GM23338 (cell line): ENCODE measurements around the gene MASP2. TPM values are rescaled to one million over a fixed set of nuclear protein-coding genes. Genes with fewer than 3 reads are reported as not detected.

ENCODE experiments used
- ATAC-seq: fragments of 200-7000 bp; cut with Tn5 transposase; 3 replicates; pipeline ENCODE4 v1.9.1; 2020
- DNase-seq: peaks from one replicate; pipeline ENCODE4 v3.0.0-alpha.2; 2015; ENCODE audit warnings: low spot score
- H2AFZ ChIP-seq: fragments of 200-600 bp; sonication (generic); 2 replicates; pipeline ENCODE4 v1.8.0; 2016; ENCODE audit warnings: antibody characterized with exemption, mild to moderate bottlenecking, moderate library complexity
- H3F3A ChIP-seq: fragments of 200-600 bp; sonication (generic); replicated peaks from 2 replicates; pipeline ENCODE4 v1.8.0; 2017; ENCODE audit warnings: antibody characterized with exemption, mixed run types, low read depth
- H3K27ac ChIP-seq: fragments of 200-600 bp; sonication (generic); 2 replicates; pipeline ENCODE4 v1.6.1; 2016; ENCODE audit warnings: low read depth
- H3K27me3 ChIP-seq: fragments of 200-600 bp; sonication (generic); 2 replicates; pipeline ENCODE4 v1.8.0; 2016; ENCODE audit warnings: mild to moderate bottlenecking, mixed run types, moderate library complexity; ENCODE audit not compliant: insufficient read depth
- H3K36me3 ChIP-seq: fragments of 200-600 bp; sonication (generic); 2 replicates; pipeline ENCODE4 v1.8.0; 2016; ENCODE audit warnings: mild to moderate bottlenecking; ENCODE audit not compliant: insufficient read depth
- H3K4me1 ChIP-seq: fragments of 200-600 bp; sonication (generic); 2 replicates; pipeline ENCODE4 v1.8.0; 2016; ENCODE audit warnings: mild to moderate bottlenecking, moderate library complexity; ENCODE audit not compliant: insufficient read depth
- H3K4me2 ChIP-seq: fragments of 200-600 bp; sonication (generic); 2 replicates; pipeline ENCODE4 v1.7.1; 2017; ENCODE audit warnings: mixed run types
- H3K4me3 ChIP-seq: fragments of 200-600 bp; sonication (generic); 2 replicates; pipeline ENCODE4 v1.6.1; 2016; ENCODE audit warnings: mixed run types
- H3K79me2 ChIP-seq: fragments of 200-600 bp; sonication (generic); replicated peaks from 2 replicates; pipeline ENCODE4 v1.8.0; 2017; ENCODE audit warnings: mild to moderate bottlenecking; ENCODE audit not compliant: insufficient read depth
- H3K9me2 ChIP-seq: fragments of 200-600 bp; sonication (generic); 2 replicates; pipeline ENCODE4 v1.8.0; 2017; ENCODE audit not compliant: insufficient read depth
- H4K20me1 ChIP-seq: fragments of 200-600 bp; sonication (generic); replicated peaks from 2 replicates; pipeline ENCODE4 v1.8.0; 2017; ENCODE audit warnings: mild to moderate bottlenecking; ENCODE audit not compliant: insufficient read depth
- H3K27ac Mint-ChIP-seq: 2 replicates; pipeline ENCODE4 v1.8.0; 2020; ENCODE audit warnings: inconsistent platforms, mild to moderate bottlenecking, moderate library complexity, mixed read lengths
- H3K27me3 Mint-ChIP-seq: 3 replicates; pipeline ENCODE4 v1.8.0; 2022; ENCODE audit warnings: low read depth, mild to moderate bottlenecking, moderate library complexity, mixed read lengths, inconsistent platforms; ENCODE audit not compliant: insufficient read depth, poor library complexity
- H3K36me3 Mint-ChIP-seq: 3 replicates; pipeline ENCODE4 v1.8.0; 2021; ENCODE audit warnings: low read depth, mild to moderate bottlenecking, inconsistent platforms, moderate library complexity, mixed read lengths
- H3K4me1 Mint-ChIP-seq: 3 replicates; pipeline ENCODE4 v1.8.0; 2020; ENCODE audit warnings: mild to moderate bottlenecking, inconsistent platforms, mixed read lengths
- H3K4me3 Mint-ChIP-seq: 3 replicates; pipeline ENCODE4 v1.8.0; 2021; ENCODE audit warnings: moderate library complexity, mild to moderate bottlenecking, inconsistent platforms, mixed read lengths
- H3K9me3 Mint-ChIP-seq: 3 replicates; pipeline ENCODE4 v1.8.0; 2020; ENCODE audit warnings: moderate library complexity, mild to moderate bottlenecking, inconsistent platforms, mixed read lengths
- CREB1 ChIP-seq: fragments of 250-450 bp; sonication (Bioruptor Pico); IDR thresholded peaks from 2 replicates; pipeline ENCODE4 v1.5.0; 2020; ENCODE audit warnings: low read depth, mild to moderate bottlenecking, moderate library complexity
- EZH2 ChIP-seq: fragments of 200-600 bp; sonication (generic); IDR thresholded peaks from one replicate; pipeline ENCODE4 v1.8.0; 2017; ENCODE audit warnings: antibody characterized with exemption, mild to moderate bottlenecking, low read depth; ENCODE audit not compliant: unreplicated experiment
- EZH2phosphoT487 ChIP-seq: fragments of 200-600 bp; sonication (generic); IDR thresholded peaks from one replicate; pipeline ENCODE4 v1.8.1; 2018; ENCODE audit warnings: antibody characterized with exemption; ENCODE audit not compliant: unreplicated experiment
- JUNB ChIP-seq: IDR thresholded peaks from one replicate; pipeline ENCODE4 v1.6.1; 2016; ENCODE audit warnings: antibody characterized with exemption; ENCODE audit not compliant: unreplicated experiment
- NANOG ChIP-seq: IDR thresholded peaks from 2 replicates; pipeline ENCODE4 v1.6.1; 2016; ENCODE audit warnings: antibody characterized with exemption, borderline replicate concordance
- POLR2AphosphoS5 ChIP-seq: IDR thresholded peaks from 2 replicates; pipeline ENCODE4 v1.6.1; 2016; ENCODE audit warnings: antibody characterized with exemption, low read depth
- STAT1 ChIP-seq: IDR thresholded peaks from one replicate; pipeline ENCODE4 v1.6.1; 2016; ENCODE audit warnings: antibody characterized with exemption; ENCODE audit not compliant: unreplicated experiment
- ZNF331 ChIP-seq: fragments of 250-450 bp; sonication (Bioruptor Pico); IDR thresholded peaks from 2 replicates; pipeline ENCODE4 v1.5.0; 2020; ENCODE audit warnings: low read depth, mild to moderate bottlenecking, moderate library complexity
- polyA plus RNA-seq: library from polyadenylated mRNA; unstranded; fragments of >200 nt; fragmentation: Nextera tagmentation; extraction: Ambion mirVana; gene quantifications from 2 replicates; pipeline ENCODE4 v1.2.1, GENCODE V29; 2016
- total RNA-seq: library from RNA; depleted of rRNA; stranded (reverse); fragments of >200 nt; shearing (Covaris generic); gene quantifications from 2 replicates; pipeline ENCODE4 v1.2.3, GENCODE V29; 2014
- TF ChIP-seq, protein P1 (sequence below), 2 experiments: fragments of 200-600 bp in 1 of 2; sonication (generic) in 1 of 2; conservative IDR thresholded peaks; 2 replicates each; pipeline versions ENCODE4 v1.5.1 to v1.6.1; 2016 to 2017; ENCODE audit warnings: antibody characterized with exemption in 2 of 2, low read depth in 2 of 2, mild to moderate bottlenecking in 2 of 2, moderate library complexity in 1 of 2
- TF ChIP-seq, protein P2 (sequence below): IDR thresholded peaks from 2 replicates; pipeline ENCODE4 v1.6.1; 2016; ENCODE audit warnings: antibody characterized with exemption
- TF ChIP-seq, protein P3 (sequence below): IDR thresholded peaks from one replicate; pipeline ENCODE4 v1.6.1; 2018; ENCODE audit warnings: antibody characterized with exemption; ENCODE audit not compliant: unreplicated experiment

The MASP2 gene
- total and polyA plus RNA-seq, 2 experiments from 2014 or later, result 0.71 to 1.5 TPM

DNA sequence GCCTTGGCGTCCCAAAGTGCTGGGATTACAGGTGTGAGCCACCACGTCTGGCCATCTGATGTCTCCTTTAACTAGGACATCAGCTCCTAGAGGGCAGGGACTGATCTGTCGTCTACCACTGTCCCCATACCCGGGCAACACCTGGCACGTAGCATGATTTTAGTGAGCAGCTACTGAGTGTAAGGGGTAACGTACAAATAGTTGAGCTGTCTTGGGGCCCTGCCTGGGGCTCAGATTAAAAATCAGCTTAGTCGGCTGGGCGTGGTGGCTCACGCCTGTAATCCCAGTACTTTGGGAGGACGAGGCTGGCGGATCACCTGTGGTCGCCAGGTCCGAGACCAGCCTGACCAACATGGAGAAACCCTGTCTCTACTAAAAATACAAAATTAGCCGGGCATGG lies 11.0 kb upstream of the MASP2 start (continued):
- TF ChIP-seq JUNB, result no peak

DNA sequence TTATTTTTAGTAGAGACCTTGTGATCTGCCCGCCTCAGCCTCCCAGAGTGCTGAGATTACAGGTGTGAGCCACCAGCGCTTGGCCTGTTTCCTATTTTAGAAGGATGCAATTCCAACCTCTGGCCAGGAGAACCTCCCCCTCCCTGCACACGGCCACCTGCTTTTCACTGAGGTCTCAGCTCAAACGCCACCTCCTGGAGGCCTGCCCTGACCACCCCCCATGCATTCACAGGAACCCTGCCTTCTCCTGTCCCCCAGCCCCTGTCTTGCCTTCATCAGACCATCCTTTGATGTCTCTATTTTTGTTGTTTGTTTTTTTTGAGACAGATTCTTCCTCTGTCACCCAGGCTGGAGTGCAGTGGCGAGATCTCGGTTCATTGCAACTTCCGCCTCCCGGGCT lies 10.4 kb upstream of the MASP2 start:
- Histone ChIP-seq H3K79me2 (peaks cover 27% of the 10 kb centered on the region), H3K27me3 (no peaks in the 10 kb centered on the region), H3K9me2 (no peaks in the 10 kb centered on the region), H3K36me3 (peaks cover 4% of the 10 kb centered on the region; the same call in 1 of the 2 replicates), H3K4me2 (no peak overlapping the region), H3K4me1 (peaks cover 12% of the 10 kb centered on the region), H2AFZ (no peak overlapping the region), H3F3A (peaks cover 42% of the 10 kb centered on the region), H4K20me1 (peaks cover 3% of the 10 kb centered on the region), H3K27ac (peak overlapping the region; percentile 59; the same call in 1 of the 2 replicates), H3K4me3 (no peak overlapping the region)
- ATAC-seq, result no peak
- H3K9me3 Mint-ChIP-seq, result no peaks in the 10 kb centered on the region; the same call in 2 of the 3 replicates
- peak overlapping the region; percentile 31; the same call in 1 of the 2 replicates for H3K27ac Mint-ChIP-seq
- H3K4me1 Mint-ChIP-seq, result peaks cover 27% of the 10 kb centered on the region
- peaks cover 45% of the 10 kb centered on the region for H3K36me3 Mint-ChIP-seq
- no peak for DNase-seq
- H3K4me3 Mint-ChIP-seq, result peak overlapping the region; percentile 99; the same call in 2 of the 3 replicates
- peaks cover 16% of the 10 kb centered on the region for H3K27me3 Mint-ChIP-seq
- TF ChIP-seq, protein P1, sequence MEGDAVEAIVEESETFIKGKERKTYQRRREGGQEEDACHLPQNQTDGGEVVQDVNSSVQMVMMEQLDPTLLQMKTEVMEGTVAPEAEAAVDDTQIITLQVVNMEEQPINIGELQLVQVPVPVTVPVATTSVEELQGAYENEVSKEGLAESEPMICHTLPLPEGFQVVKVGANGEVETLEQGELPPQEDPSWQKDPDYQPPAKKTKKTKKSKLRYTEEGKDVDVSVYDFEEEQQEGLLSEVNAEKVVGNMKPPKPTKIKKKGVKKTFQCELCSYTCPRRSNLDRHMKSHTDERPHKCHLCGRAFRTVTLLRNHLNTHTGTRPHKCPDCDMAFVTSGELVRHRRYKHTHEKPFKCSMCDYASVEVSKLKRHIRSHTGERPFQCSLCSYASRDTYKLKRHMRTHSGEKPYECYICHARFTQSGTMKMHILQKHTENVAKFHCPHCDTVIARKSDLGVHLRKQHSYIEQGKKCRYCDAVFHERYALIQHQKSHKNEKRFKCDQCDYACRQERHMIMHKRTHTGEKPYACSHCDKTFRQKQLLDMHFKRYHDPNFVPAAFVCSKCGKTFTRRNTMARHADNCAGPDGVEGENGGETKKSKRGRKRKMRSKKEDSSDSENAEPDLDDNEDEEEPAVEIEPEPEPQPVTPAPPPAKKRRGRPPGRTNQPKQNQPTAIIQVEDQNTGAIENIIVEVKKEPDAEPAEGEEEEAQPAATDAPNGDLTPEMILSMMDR (conservative IDR thresholded peaks at IDR 0.05; ENCODE audit: low read depth in 2 of 2), result peak in 1 of 2 experiments; percentile 25; a peak in 2 of 4 replicates
- no peak for TF ChIP-seq STAT1

DNA sequence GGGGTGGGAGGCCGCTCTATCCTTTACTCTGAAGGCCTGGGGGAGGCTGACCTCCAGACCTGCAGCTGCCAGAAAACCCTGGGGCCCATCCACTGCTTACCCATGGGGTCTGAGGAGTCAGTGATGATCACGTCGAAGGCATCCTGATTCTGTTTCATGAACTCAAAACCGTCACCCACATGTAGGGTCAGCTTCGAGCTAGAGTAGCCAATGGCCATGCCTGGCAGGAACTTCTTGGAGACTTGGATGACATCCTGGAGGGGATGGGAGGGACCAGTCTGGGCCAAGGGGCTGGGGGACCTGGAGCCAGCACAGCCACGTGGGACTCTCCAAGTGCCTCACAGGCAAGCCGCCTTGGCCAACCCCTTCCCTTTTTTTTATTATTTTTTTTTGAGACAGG lies 9.5 kb upstream of the MASP2 start:
- Histone ChIP-seq H3K36me3 (peaks cover 4% of the 10 kb centered on the region; the same call in 1 of the 2 replicates), H3K27ac (no peak overlapping the region), H3K79me2 (peaks cover 27% of the 10 kb centered on the region), H3K27me3 (no peaks in the 10 kb centered on the region), H3F3A (peaks cover 35% of the 10 kb centered on the region), H3K9me2 (no peaks in the 10 kb centered on the region), H3K4me3 (no peak overlapping the region), H2AFZ (no peak overlapping the region), H3K4me1 (peaks cover 16% of the 10 kb centered on the region), H4K20me1 (peaks cover 3% of the 10 kb centered on the region), H3K4me2 (no peak overlapping the region)
- Mint-ChIP-seq H3K4me3 (no peak overlapping the region), H3K36me3 (peaks cover 45% of the 10 kb centered on the region), H3K27me3 (peaks cover 21% of the 10 kb centered on the region), H3K9me3 (no peaks in the 10 kb centered on the region; the same call in 2 of the 3 replicates), H3K27ac (no peak overlapping the region), H3K4me1 (peaks cover 34% of the 10 kb centered on the region)
- ATAC-seq (no peak), DNase-seq (no peak)
- TF ChIP-seq POLR2AphosphoS5 (no peak), EZH2 (no peak), NANOG (no peak), JUNB (no peak), ZNF331 (no peak), EZH2phosphoT487 (no peak), STAT1 (no peak), CREB1 (no peak)
- TF ChIP-seq, protein P2, sequence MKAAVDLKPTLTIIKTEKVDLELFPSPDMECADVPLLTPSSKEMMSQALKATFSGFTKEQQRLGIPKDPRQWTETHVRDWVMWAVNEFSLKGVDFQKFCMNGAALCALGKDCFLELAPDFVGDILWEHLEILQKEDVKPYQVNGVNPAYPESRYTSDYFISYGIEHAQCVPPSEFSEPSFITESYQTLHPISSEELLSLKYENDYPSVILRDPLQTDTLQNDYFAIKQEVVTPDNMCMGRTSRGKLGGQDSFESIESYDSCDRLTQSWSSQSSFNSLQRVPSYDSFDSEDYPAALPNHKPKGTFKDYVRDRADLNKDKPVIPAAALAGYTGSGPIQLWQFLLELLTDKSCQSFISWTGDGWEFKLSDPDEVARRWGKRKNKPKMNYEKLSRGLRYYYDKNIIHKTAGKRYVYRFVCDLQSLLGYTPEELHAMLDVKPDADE, result no peak
- TF ChIP-seq, protein P3, sequence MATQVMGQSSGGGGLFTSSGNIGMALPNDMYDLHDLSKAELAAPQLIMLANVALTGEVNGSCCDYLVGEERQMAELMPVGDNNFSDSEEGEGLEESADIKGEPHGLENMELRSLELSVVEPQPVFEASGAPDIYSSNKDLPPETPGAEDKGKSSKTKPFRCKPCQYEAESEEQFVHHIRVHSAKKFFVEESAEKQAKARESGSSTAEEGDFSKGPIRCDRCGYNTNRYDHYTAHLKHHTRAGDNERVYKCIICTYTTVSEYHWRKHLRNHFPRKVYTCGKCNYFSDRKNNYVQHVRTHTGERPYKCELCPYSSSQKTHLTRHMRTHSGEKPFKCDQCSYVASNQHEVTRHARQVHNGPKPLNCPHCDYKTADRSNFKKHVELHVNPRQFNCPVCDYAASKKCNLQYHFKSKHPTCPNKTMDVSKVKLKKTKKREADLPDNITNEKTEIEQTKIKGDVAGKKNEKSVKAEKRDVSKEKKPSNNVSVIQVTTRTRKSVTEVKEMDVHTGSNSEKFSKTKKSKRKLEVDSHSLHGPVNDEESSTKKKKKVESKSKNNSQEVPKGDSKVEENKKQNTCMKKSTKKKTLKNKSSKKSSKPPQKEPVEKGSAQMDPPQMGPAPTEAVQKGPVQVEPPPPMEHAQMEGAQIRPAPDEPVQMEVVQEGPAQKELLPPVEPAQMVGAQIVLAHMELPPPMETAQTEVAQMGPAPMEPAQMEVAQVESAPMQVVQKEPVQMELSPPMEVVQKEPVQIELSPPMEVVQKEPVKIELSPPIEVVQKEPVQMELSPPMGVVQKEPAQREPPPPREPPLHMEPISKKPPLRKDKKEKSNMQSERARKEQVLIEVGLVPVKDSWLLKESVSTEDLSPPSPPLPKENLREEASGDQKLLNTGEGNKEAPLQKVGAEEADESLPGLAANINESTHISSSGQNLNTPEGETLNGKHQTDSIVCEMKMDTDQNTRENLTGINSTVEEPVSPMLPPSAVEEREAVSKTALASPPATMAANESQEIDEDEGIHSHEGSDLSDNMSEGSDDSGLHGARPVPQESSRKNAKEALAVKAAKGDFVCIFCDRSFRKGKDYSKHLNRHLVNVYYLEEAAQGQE, result no peak
- TF ChIP-seq, protein P1 (conservative IDR thresholded peaks at IDR 0.05; ENCODE audit: low read depth in 2 of 2), result no peak
